Stimulated activated CD8-positive, alpha-beta memory T cell treated with anti-CD3 and anti-CD28 coated beads, Interleukin-7, amount 100 ng/mL, for 24 hours (primary cell): ENCODE results near the gene ANTXRL.
"Not testable (repeated sequence)": the region's sequence is repeated elsewhere in the genome, so short reads cannot be mapped to it uniquely, and the experiment has no call there.

Experiments
- DNase-seq: peaks from one replicate; pipeline ENCODE4 v3.0.0-alpha.2; 2020; ENCODE audit warnings: low read depth

The ANTXRL gene

GRCh38 chr10:46286991-46287693 is at the start of gene ANTXRL:
Gene ANTXRL, plus strand, starts transcription at chr10:46286997. Its CDS starts 266 bp downstream, at chr10:46287263.
- DNase-seq = no peak

DNA sequence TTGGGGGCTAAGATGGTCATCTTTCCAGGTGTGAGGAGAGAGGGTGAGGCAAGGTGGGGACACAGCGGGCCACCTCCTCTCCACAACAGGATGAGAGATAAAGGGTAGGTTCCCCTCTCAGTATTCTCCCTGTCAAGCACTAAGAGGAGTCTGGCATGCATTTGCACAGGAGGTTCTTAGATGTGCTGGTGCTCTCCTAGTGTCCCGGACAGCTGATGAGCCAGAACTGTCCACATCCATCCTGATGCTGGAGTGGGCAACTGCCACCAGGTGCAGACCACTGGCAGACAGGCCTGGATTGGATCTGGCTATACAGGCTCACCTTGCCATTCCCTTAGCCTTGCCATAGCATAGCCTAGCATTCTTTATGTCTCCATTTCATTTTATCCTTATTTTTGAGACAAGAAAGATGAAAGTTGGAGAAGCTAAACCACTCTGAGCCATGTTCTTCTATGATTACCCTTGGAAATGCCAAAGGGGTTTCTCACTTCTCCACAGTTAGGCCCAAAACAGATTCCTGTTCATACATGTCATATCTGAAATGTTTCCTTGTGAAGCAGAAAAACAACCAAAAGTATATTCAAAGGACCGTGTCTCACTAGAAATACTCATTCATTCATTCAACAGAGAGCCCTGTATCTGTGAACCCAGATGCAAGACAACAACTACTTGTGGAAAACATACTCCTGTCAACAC is 48.8 kb upstream of the ANTXRL start:
- no peak for DNase-seq

- DNase-seq = no peak
Measured at GRCh38 chr10:46239247-46239646, 47.5 kb upstream of the ANTXRL start.

GRCh38 chr10:46239993-46240683 is 46.7 kb upstream of the ANTXRL start:
- DNase-seq = no peak

DNA sequence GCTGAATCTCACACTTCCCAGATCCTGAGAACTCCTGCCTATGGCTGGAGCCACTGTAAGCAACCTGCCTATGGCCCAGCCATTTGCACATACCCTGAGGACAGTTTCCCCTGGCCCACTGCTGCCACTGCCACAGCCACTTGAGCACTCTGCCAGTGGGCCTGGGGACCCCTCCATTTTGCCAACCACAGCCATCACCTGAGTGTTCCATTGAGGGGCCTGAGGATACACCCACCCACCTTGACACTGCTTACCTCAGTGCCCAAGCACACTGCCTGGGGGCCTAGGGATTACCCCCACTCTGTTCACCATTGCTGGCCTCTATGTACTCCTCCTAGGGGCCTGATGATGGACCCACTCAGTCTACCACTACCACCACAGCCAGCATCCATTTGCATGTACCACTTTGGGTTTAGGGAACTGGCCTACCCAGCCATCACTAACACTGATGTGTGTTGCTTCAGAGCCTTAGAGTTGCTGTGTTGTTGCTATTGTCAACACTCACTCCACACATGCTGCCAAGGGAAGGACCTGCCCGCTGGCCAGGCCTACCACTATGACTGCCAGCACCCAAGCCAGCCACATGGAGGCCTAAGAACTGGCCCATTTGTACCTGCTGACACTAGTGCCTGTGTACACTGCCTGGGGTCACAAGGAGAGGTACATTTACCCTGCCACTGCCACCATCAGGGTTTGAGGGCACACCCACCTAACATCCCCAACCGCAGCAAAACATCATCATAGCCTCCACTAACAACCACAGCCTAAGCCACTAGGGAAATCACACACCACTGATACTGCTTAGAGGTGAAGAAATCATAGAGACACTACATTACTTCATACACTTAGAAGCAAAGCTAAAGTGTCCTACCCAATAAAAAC is 45.9 kb upstream of the ANTXRL start:
- DNase-seq = no peak

GRCh38 chr10:46245381-46245900 is 41.4 kb upstream of the ANTXRL start:
- DNase-seq = no peak

- DNase-seq = not testable (repeated sequence)
Measured at GRCh38 chr10:46246400-46247180, 40.2 kb upstream of the ANTXRL start.

DNA sequence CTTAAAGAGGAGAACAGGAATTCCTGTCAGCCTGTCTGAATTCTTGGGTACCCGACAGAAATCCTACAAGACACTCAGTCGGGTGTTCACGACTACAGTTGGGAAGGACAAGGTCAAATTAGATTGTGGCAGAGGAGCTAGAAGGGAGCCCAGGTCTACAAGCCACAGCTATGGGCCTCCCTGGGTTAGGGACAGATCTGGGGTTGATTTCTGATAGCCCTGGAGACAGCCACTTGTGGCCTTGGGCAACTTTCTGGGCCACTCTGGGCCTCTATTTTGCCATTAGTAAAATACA is 39.7 kb upstream of the ANTXRL start:
- no peak for DNase-seq

GRCh38 chr10:46247808-46248569 is 38.8 kb upstream of the ANTXRL start:
- DNase-seq = no peak

GRCh38 chr10:46248651-46249146 is 38.1 kb upstream of the ANTXRL start:
- DNase-seq = no peak

- not testable (repeated sequence) for DNase-seq
Measured at GRCh38 chr10:46249617-46250344, 37.0 kb upstream of the ANTXRL start.

- DNase-seq = no peak
Measured at GRCh38 chr10:46250481-46250880, 36.3 kb upstream of the ANTXRL start.

- no peak for DNase-seq
Measured at GRCh38 chr10:46250898-46251856, 35.6 kb upstream of the ANTXRL start.

- DNase-seq = no peak
Measured at GRCh38 chr10:46251857-46252847, 34.6 kb upstream of the ANTXRL start.

GRCh38 chr10:46253076-46254006 is 33.5 kb upstream of the ANTXRL start:
- DNase-seq = no peak

DNA sequence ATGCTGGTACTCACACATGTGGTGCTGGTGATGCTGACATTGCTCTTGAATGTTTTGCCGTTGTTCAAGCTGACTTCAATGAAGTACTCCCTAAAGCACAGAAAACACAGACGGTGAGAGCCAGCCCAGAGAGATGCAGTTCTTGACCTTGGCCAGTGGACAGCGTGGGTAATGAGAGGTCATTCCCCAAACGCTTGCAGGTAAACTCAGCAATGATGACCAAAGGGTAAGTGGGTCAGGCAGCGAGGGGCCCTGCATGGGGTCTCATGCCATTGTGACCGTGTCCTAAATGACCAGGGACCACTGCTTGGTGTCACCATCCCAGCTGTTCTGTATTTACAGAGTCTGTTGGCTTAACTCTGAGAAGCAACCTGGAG is 32.8 kb upstream of the ANTXRL start:
- DNase-seq = no peak
